Esophagus (tissue), 2 donors: ENCODE measurements around the gene SHROOM2. TPM values are rescaled to one million over a fixed set of nuclear protein-coding genes. Genes with fewer than 3 reads are reported as not detected.

Experiments
- H3K27ac ChIP-seq, 2 donors: one replicate each; pipeline ENCODE4 v1.5.1; 2013; ENCODE audit warnings: low read depth in 2 of 2, mild to moderate bottlenecking in 2 of 2, inconsistent platforms in 1 of 2, low read length in 1 of 2, moderate library complexity in 1 of 2
- H3K27me3 ChIP-seq, 2 donors: one replicate each; pipeline ENCODE4 v1.6.1; 2013; ENCODE audit warnings: low read length in 2 of 2, control low read depth in 1 of 2, mild to moderate bottlenecking in 1 of 2; ENCODE audit not compliant: insufficient read depth in 2 of 2, control insufficient read depth in 1 of 2
- H3K36me3 ChIP-seq, 2 donors: one replicate each; pipeline ENCODE4 v1.6.1; 2013; ENCODE audit warnings: low read length in 1 of 2; ENCODE audit not compliant: control insufficient read depth in 2 of 2, insufficient read depth in 2 of 2
- H3K4me1 ChIP-seq, 2 donors: one replicate each; pipeline ENCODE4 v1.6.1; 2013; ENCODE audit warnings: low read length in 1 of 2; ENCODE audit not compliant: control insufficient read depth in 2 of 2, insufficient read depth in 2 of 2
- H3K4me3 ChIP-seq, 2 donors: one replicate each; pipeline ENCODE4 v1.5.1; 2013; ENCODE audit warnings: low read length in 2 of 2, mild to moderate bottlenecking in 2 of 2, low read depth in 1 of 2, moderate library complexity in 1 of 2
- H3K9me3 ChIP-seq, 2 donors: one replicate each; pipeline ENCODE4 v1.6.1; 2013; ENCODE audit warnings: mild to moderate bottlenecking in 2 of 2, low read depth in 1 of 2, low read length in 1 of 2, moderate library complexity in 1 of 2; ENCODE audit not compliant: control insufficient read depth in 2 of 2, insufficient read depth in 1 of 2
- WGBS, 2 donors: extraction: QIAGEN DNeasy Blood & Tissue Kit; methylation state at CpG; one replicate each; pipeline ENCODE4 v1.1.7; 2013; 5-methylcytosine and 5-hydroxymethylcytosine counted together
- polyA plus RNA-seq, 2 donors: library from polyadenylated mRNA; stranded (reverse); fragments of 200-250 nt; gene quantifications; one replicate each; pipeline ENCODE4 v1.2.3, GENCODE V29; 2013
- donor health status: healthy with polysubstance abuse.
- donor health status: Bipolar disorder and iron deficiency.

The SHROOM2 gene
- polyA plus RNA-seq, 2 donors: 3.3 to 3.8 TPM

DNA sequence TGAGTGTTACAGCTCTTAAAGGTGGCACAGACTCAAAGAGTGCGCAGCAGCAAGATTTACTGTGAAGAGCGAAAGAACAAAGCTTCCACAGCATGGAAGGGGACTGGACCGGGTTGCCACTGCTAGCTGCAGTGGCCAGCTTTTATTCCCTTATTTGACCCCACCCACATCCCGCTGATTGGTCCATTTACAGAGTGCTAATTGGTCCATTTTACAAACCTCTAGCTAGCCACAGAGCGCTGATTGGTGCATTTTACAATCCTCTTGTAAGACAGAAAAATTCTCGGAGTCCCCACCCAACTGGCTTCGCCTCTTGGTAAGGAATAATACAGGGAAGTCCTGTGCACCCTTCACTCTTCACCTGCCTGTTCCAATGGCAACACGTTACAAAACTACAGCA, 1.9 kb upstream of the SHROOM2 start:
- no peaks in the 10 kb centered on the region for H3K36me3 ChIP-seq
- H3K4me3 ChIP-seq: no peak overlapping the region
- H3K27ac ChIP-seq: no peak overlapping the region
- peaks cover 0 to 5% of the 10 kb centered on the region in 2 donors for H3K9me3 ChIP-seq
- 94 to 96% methylated on average over 8 of the region's 8 CpGs for WGBS, 2 donors
- H3K4me1 ChIP-seq: peaks cover 0 to 2% of the 10 kb centered on the region in 2 donors
- no peaks in the 10 kb centered on the region for H3K27me3 ChIP-seq

DNA sequence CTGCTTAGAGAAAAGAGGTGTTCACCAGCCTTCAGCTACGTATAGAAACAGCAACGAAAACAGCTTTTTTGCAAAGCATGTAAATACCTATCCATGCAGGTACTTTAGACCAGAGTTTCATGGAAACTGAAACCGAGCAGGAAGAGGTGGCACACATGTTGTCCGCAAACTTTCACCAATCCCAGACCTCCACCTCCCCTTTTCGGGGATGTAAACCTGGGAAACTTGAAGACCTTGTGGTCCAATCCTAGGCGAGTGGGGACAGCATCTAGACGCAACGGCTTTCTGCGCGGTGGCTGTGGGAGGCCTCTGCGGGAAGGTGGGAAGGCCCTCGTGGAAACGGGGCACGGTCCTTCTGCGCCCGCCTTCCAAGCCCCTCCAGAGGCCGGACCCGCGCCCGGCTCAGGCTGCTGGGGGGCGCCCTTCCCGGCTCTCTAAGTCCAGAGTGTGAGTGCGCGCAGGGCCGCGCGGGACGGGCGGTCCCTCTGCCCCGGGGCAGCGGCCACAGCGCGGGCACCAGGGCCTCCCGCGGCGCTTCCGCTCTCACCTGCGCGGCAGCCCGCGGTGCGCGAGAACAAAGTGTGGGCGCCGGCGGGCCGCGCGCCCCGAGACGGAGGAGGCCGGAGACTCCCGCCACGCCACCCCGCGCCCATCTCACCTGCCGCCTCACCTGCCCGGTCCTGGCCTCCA, 830 bp upstream of the SHROOM2 start:
- 8 to 27% methylated on average over 28 to 58 of the region's 58 CpGs for WGBS, 2 donors
- no peaks in the 10 kb centered on the region for H3K27me3 ChIP-seq
- H3K9me3 ChIP-seq: peaks cover 0 to 5% of the 10 kb centered on the region in 2 donors
- no peak overlapping the region for H3K27ac ChIP-seq
- peaks cover 0 to 2% of the 10 kb centered on the region in 2 donors for H3K4me1 ChIP-seq
- peak overlapping the region; percentile 49 to 63 for H3K4me3 ChIP-seq
- H3K36me3 ChIP-seq: no peaks in the 10 kb centered on the region

DNA sequence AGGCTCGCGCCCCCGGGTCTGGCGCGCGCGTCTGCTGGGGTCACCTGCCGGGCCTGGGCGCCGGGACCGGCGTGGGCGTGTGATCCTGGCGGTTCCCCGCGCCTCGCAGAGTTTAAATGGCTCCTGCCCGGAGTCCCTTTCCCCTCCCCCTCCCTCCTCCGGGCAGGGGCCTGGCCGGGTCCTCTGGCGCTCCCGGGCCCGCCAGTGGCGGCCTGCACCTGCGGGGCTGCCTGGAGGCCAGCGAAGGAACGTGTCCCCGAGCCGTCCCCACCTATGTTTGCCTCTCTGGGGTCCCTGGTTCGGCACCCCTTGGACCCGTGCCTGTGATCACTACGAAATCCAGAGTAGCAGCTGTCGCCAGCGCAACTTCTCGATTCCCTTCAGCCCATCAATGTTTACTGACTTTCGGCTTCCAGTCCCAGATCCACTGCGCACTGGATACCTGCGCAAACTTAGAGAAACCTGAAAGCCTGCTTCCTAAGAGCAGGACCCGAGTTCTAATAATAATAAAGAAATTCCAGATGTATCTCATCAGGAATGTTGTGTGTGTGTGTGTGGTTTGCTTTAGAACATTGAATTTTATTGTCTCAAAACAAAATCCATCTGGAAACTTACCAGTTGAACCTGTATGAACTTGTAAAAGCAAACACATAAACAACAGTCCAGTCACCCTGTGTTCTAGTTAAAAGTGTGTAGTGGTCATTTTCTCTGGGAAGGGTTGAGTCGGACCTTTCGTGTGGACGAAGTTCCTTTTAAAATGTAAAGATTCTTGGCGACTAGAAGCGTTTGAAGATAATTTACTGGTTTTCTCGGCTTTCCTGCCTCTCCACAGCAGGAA, 788 bp downstream of the SHROOM2 start:
- H3K4me3 ChIP-seq: peak overlapping the region; percentile 62 to 63
- H3K4me1 ChIP-seq: peaks cover 0 to 2% of the 10 kb centered on the region in 2 donors
- no peaks in the 10 kb centered on the region for H3K36me3 ChIP-seq
- 4 to 18% methylated on average over 29 to 45 of the region's 45 CpGs for WGBS, 2 donors
- H3K27me3 ChIP-seq: no peaks in the 10 kb centered on the region
- H3K27ac ChIP-seq: peak overlapping the region in 1 of 2 donors; percentile 61
- H3K9me3 ChIP-seq: peaks cover 0 to 5% of the 10 kb centered on the region in 2 donors

DNA sequence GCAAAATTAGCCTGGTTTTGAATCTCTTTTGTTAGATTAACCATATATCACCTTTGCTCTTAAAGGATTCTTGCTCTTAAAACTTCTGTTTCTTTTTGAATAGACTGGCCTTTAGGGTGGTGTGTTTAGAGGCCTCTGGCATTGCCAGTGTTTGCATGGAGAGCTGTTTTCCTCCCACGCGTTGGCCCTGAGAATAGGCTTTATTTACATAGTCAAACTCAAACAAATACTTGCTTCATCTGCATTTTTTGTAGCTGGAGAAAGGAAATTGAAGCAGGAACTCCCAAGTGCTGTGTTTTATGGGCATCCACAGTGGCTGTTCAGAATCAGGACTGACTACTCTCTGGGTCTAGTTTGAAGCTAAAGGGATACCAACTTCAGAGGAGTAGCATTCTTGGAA, 2.7 kb downstream of the SHROOM2 start:
- Histone ChIP-seq H3K36me3 (no peaks in the 10 kb centered on the region), H3K27me3 (no peaks in the 10 kb centered on the region), H3K9me3 (peaks cover 0 to 5% of the 10 kb centered on the region in 2 donors), H3K27ac (no peak overlapping the region), H3K4me1 (peaks cover 0 to 2% of the 10 kb centered on the region in 2 donors), H3K4me3 (no peak overlapping the region)
- 15 to 17% methylated on average over 2 of the region's 2 CpGs for WGBS, 2 donors

DNA sequence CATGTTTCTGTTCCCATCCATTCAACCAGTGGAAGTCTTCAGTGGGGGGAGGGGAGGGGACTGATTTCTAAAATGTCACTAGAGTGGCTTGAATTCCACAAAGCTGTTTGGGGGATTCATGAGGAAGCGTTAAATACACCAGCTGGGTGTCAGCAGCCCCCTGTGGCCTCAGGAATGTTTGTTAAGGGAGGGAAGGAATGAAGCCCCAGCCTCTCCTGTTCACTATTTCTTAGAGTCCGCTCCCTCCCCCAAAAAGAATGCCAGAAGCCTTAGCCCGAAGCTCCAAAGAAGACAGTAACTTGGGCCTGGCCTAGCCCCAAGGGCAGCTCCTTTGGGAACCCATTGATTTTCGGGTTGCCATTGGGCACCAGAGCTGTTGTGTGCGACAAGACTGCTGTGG, 3.3 kb downstream of the SHROOM2 start:
- Histone ChIP-seq H3K9me3 (peaks cover 0 to 5% of the 10 kb centered on the region in 2 donors), H3K27me3 (no peaks in the 10 kb centered on the region), H3K4me1 (peaks cover 0 to 2% of the 10 kb centered on the region in 2 donors), H3K4me3 (no peak overlapping the region), H3K27ac (no peak overlapping the region), H3K36me3 (no peaks in the 10 kb centered on the region)
- 56 to 70% methylated on average over 5 of the region's 5 CpGs for WGBS, 2 donors

DNA sequence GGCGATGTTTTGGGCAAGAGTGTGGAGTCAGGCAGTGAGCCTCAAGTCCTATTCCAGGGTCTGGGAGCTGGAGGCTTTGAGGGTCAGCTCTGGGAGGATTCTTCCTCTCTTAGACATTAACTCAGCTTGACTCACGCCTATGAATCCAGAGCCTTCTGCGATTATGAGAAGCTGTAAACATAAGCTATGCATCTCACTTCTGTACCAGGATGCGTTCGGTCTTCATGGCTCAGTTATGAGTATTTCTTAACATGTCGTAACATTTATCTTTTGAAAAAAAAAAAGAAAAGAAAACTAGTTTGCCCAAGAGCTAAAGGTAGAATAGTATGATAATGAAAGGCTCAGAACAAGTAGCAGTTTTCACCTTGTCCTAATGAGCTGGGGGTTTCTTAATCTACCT, 4.6 kb downstream of the SHROOM2 start:
- 61 to 71% methylated on average over 6 of the region's 6 CpGs for WGBS, 2 donors
- Histone ChIP-seq H3K27ac (no peak overlapping the region), H3K36me3 (no peaks in the 10 kb centered on the region), H3K4me1 (peaks cover 0 to 2% of the 10 kb centered on the region in 2 donors), H3K27me3 (no peaks in the 10 kb centered on the region), H3K9me3 (peaks cover 0 to 7% of the 10 kb centered on the region in 2 donors), H3K4me3 (no peak overlapping the region)

DNA sequence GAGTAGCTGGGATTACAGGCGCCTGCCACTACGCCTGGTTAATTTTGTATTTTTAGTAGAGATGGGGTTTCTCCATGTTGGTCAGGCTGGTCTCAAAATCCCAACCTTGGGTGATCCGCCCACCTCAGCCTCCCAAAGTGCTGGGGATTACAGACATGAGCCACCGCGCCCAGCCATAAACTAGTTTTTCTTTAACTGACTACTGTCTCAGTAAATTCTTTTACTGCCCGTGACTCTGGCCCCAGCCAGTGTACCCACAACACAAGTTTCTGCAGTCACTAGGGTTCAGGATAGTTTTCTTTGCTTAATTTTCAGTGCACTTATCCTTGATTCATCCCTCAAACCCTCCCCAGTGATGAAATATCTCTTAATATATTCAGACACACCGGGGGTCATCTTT, 8.3 kb downstream of the SHROOM2 start:
- WGBS, 2 donors: 88 to 92% methylated on average over 7 of the region's 7 CpGs
- Histone ChIP-seq H3K4me1 (no peaks in the 10 kb centered on the region), H3K36me3 (no peaks in the 10 kb centered on the region), H3K9me3 (peaks cover 0 to 2% of the 10 kb centered on the region in 2 donors), H3K27ac (no peak overlapping the region), H3K4me3 (no peak overlapping the region), H3K27me3 (no peaks in the 10 kb centered on the region)

DNA sequence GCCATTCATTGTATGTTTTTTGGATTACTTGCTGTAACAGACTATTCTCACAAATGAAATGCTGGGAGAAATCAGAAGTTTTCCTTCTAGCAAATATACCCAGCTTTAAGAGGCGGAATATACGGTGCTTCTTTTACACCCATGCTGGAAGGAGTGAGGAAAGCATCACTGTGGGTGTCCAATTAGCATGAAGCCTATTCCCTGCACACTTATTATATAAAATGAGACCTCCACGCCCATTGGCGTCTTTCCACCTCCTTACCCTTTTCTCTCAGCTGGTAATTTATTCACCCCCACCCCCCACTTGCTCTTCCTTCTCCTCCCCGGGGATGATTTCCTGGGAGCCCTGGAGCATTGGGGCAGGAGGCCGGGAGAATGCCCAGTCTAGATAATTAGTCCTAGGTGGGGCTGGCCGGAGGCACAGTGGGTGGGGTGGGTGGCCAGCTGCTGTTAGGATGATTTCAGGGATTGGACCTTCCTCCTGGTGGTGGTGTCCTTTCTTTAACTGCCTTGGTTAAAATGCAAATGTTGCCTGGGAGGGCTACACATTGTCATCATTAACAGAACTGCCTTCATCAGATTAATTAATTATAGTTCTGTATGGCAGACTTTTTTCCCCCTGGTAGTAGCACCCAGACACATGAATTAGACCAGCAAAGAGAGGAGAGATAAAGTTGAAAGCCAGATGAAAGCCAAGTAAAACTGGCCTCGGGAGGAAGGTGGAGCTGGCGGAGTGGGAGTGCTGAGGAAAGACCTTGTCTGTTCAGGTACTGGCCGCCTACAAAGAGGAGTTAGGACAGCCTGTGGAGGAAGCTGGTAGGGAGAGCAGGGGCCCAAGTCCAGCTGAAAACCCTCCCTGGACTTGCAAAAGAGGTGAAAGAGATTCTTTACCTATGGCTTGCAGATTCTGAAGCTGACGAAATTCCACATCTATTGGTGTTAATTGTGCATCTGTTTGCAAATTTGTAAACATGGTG, 11.4 kb downstream of the SHROOM2 start:
- no peaks in the 10 kb centered on the region for H3K27me3 ChIP-seq
- H3K9me3 ChIP-seq: peaks cover 0 to 5% of the 10 kb centered on the region in 2 donors
- H3K36me3 ChIP-seq: no peaks in the 10 kb centered on the region
- WGBS, 2 donors: 52% methylated on average over 11 of the region's 11 CpGs
- no peak overlapping the region for H3K4me3 ChIP-seq
- no peaks in the 10 kb centered on the region for H3K4me1 ChIP-seq
- H3K27ac ChIP-seq: no peak overlapping the region

DNA sequence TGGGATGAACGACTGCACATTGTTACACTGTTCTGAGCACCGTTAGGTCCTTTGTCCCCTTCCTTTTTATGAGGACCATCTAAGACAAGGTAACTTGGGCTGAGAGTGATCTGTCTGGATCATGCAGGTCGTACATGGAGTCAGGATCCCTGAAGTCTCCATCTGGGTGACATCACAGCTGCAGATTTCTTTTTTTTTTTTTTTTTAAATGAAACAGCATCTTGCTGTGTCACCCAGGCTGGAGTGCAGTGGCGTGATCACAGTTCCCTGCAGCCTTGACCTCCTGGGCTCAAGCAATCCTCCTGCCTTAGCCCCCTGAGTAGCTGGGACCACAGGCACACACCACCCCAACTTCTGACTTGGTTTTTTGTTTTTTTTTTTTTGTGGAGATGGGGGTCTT, 16.5 kb downstream of the SHROOM2 start:
- H3K27me3 ChIP-seq: no peaks in the 10 kb centered on the region
- peaks cover 0 to 3% of the 10 kb centered on the region in 2 donors for H3K4me1 ChIP-seq
- H3K9me3 ChIP-seq: peaks cover 0 to 3% of the 10 kb centered on the region in 2 donors
- no peak overlapping the region for H3K27ac ChIP-seq
- 82 to 84% methylated on average over 4 of the region's 4 CpGs for WGBS, 2 donors
- no peaks in the 10 kb centered on the region for H3K36me3 ChIP-seq
- H3K4me3 ChIP-seq: no peak overlapping the region
